Osteoblast (primary cell): Measurements from ENCODE around the gene AOPEP. TPM values are rescaled to one million over a fixed set of nuclear protein-coding genes. Genes with fewer than 3 reads are reported as not detected.

ENCODE experiments used
- DNase-seq: peaks from one replicate; pipeline ENCODE4 v3.0.0; 2011; ENCODE audit warnings: low spot score, mixed read lengths; ENCODE audit not compliant: insufficient read length; ENCODE audit errors: missing footprints
- H2AFZ ChIP-seq: 2 replicates; pipeline ENCODE4 v1.6.0; 2011; ENCODE audit warnings: mild to moderate bottlenecking, low read length
- H3K27ac ChIP-seq: 2 replicates; pipeline ENCODE4 v1.5.1; 2011; ENCODE audit warnings: mild to moderate bottlenecking, low read depth, low read length, moderate library complexity
- H3K27me3 ChIP-seq: 2 replicates; pipeline ENCODE4 v1.6.0; 2012; ENCODE audit warnings: mild to moderate bottlenecking, control low read depth, inconsistent platforms, low read length, moderate library complexity; ENCODE audit not compliant: insufficient read depth
- H3K36me3 ChIP-seq: 2 replicates; pipeline ENCODE4 v1.5.1; 2011; ENCODE audit warnings: mild to moderate bottlenecking, low read length, control low read depth, moderate library complexity; ENCODE audit not compliant: insufficient read depth
- H3K4me1 ChIP-seq: 2 replicates; pipeline ENCODE4 v1.5.1; 2011; ENCODE audit warnings: mild to moderate bottlenecking, low read length, control low read depth, moderate library complexity; ENCODE audit not compliant: insufficient read depth
- H3K4me2 ChIP-seq: 2 replicates; pipeline ENCODE4 v1.6.0; 2011; ENCODE audit warnings: mild to moderate bottlenecking, low read length; ENCODE audit not compliant: insufficient read depth
- H3K4me3 ChIP-seq: fragments of 200-600 bp; sonication (generic); 3 replicates; pipeline ENCODE4 v1.5.1; 2012; ENCODE audit warnings: mild to moderate bottlenecking, low read length, inconsistent platforms; ENCODE audit not compliant: insufficient read depth
- H3K79me2 ChIP-seq: 2 replicates; pipeline ENCODE4 v1.6.0; 2012; ENCODE audit warnings: mild to moderate bottlenecking, low read length, control low read depth, inconsistent platforms; ENCODE audit not compliant: insufficient read depth
- H3K9me3 ChIP-seq: 2 replicates; pipeline ENCODE4 v1.5.1; 2011; ENCODE audit warnings: low read depth, low read length, control low read depth
- H4K20me1 ChIP-seq: 2 replicates; pipeline ENCODE4 v1.6.0; 2012; ENCODE audit warnings: mild to moderate bottlenecking, low read length, control low read depth; ENCODE audit not compliant: insufficient read depth
- total RNA-seq: library from RNA; depleted of rRNA; stranded (reverse); fragments of >200 nt; gene quantifications from 2 replicates; pipeline ENCODE4 v1.2.3, GENCODE V29; 2012
- TF ChIP-seq, protein P1 (sequence below): IDR thresholded peaks from 2 replicates; pipeline ENCODE4 v1.5.1; 2011; ENCODE audit warnings: mild to moderate bottlenecking, low read depth, low read length, moderate library complexity; ENCODE audit errors: extremely low read depth

The AOPEP gene
- total RNA-seq, 1 donor = 131 TPM

DNA sequence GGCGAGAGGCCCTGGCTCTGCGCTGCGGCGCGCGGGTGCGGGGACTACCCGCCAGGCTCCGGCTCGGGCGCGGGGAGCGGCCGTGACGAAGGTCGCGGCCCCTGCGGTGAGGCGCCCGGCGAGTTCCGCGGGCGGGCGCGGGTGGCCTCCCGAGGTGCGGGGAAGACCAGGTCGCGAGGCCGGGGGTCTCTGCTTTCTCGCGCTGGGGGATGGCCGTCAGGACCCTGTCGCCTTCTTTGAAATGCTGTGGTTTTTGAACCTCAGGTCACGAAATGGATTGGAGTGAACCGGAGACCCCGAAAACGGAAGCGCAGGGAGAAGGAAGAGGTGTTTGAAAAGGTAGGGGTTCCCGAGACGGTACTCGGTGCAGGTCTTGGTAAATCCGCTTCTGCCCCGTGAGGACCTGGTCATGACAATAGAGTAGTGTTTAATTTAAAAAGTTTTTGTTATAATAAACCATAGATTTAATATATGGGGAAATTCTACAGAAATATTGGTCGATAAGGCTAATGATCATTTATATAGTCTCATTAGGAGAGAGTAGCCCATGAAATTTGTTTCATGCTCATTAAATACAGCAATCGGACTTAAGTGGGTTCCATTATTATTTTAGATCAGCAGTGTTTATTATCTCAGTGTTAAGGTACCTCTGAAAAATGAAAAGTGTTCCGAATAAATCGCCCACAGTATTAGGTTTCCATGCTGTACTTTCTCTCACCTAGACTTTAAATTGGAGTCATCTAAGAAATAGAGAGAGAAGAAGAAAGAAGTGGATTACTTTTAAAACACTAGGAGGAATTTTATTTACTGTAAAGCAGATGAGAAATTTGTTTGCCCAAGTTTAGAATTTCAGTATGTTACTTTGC is 279.0 kb downstream of the AOPEP start:
- Histone ChIP-seq H3K4me1 (peaks cover 39% of the 10 kb centered on the region), H3K36me3 (peaks cover 46% of the 10 kb centered on the region), H3K27ac (peak overlapping the region; percentile 98), H3K4me3 (peak overlapping the region; percentile 91), H3K79me2 (peaks cover 64% of the 10 kb centered on the region), H3K27me3 (no peaks in the 10 kb centered on the region), H2AFZ (no peak overlapping the region), H4K20me1 (peaks cover 6% of the 10 kb centered on the region), H3K9me3 (no peaks in the 10 kb centered on the region), H3K4me2 (peak overlapping the region; percentile 86)
- TF ChIP-seq, protein P1, sequence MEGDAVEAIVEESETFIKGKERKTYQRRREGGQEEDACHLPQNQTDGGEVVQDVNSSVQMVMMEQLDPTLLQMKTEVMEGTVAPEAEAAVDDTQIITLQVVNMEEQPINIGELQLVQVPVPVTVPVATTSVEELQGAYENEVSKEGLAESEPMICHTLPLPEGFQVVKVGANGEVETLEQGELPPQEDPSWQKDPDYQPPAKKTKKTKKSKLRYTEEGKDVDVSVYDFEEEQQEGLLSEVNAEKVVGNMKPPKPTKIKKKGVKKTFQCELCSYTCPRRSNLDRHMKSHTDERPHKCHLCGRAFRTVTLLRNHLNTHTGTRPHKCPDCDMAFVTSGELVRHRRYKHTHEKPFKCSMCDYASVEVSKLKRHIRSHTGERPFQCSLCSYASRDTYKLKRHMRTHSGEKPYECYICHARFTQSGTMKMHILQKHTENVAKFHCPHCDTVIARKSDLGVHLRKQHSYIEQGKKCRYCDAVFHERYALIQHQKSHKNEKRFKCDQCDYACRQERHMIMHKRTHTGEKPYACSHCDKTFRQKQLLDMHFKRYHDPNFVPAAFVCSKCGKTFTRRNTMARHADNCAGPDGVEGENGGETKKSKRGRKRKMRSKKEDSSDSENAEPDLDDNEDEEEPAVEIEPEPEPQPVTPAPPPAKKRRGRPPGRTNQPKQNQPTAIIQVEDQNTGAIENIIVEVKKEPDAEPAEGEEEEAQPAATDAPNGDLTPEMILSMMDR = no peak
- no peak for DNase-seq

DNA sequence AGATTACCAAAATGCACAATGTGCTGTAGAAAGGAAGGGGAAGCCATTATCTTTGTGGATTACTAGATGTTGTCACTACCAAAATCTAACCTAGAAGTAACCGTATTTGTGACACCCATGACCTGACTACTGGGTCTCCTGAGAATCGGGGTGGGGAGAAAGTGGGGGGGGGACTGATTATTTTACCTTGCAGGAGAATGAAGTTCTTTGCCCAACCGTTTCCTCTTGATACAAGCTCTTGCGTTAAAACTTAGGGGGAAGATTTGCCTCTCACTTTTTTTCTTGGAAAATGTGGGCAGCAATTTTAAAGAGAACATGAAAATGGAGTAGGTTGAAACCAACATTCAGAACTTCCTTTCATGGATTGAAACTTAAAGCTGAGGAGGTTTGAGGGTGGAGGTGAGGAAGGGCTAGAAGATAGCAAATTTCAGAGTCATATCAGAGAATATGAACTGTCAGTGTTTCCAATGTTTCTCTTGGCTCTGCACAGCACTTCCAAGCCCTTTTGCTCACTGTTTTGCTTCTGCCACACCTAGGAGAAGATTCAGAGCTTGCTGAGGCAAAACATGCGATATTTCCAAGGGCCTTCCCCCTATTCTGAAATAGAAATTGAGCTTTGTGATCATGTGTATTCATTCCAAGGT is 280.8 kb downstream of the AOPEP start:
- Histone ChIP-seq H3K4me1 (peaks cover 56% of the 10 kb centered on the region), H3K79me2 (peaks cover 82% of the 10 kb centered on the region), H3K27me3 (no peaks in the 10 kb centered on the region), H3K4me3 (peak overlapping the region; percentile 91), H4K20me1 (peaks cover 6% of the 10 kb centered on the region), H3K4me2 (peak overlapping the region; percentile 86), H3K27ac (peak overlapping the region; percentile 98), H3K36me3 (peaks cover 61% of the 10 kb centered on the region), H2AFZ (no peak overlapping the region), H3K9me3 (no peaks in the 10 kb centered on the region)
- TF ChIP-seq, protein P1 = no peak
- DNase-seq = no peak

DNA sequence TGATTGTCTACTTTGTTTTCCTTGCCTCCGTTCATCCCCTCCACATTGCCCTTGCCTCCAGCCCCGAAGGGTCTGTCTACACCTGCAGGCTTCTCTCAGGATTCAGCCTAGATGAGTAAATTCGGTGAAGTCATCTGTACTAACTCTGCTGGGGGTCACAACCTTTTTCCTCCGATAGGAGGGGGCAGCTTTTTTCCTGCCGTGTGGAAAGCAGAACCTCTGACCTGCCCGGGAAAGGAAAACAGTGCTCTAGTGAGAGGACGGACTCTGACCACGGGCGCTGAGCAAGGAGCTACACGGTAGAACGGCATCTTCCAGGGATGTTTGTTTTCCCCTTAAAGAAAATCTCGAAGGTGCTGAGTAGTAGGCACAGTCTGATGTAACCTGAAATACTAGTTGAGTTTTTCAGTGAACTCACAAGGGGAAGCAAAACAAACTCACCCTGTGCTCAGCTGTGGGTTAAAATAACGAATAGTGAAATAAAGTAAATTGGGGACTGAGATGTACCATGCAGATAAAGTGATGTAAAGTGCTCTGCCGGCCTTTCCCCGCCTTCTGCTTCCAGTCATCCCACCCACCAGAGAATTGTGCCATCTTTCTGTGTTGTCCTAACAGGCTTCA is 281.8 kb downstream of the AOPEP start:
- peaks cover 91% of the 10 kb centered on the region for H3K79me2 ChIP-seq
- H3K4me3 ChIP-seq = peak overlapping the region; percentile 91
- no peak overlapping the region for H2AFZ ChIP-seq
- H3K27ac ChIP-seq = peak overlapping the region; percentile 98
- peaks cover 59% of the 10 kb centered on the region for H3K4me1 ChIP-seq
- TF ChIP-seq, protein P1 = no peak
- peaks cover 6% of the 10 kb centered on the region for H4K20me1 ChIP-seq
- no peaks in the 10 kb centered on the region for H3K9me3 ChIP-seq
- H3K36me3 ChIP-seq = peaks cover 61% of the 10 kb centered on the region
- H3K27me3 ChIP-seq = no peaks in the 10 kb centered on the region
- peak overlapping the region; percentile 86 for H3K4me2 ChIP-seq
- no peak for DNase-seq

DNA sequence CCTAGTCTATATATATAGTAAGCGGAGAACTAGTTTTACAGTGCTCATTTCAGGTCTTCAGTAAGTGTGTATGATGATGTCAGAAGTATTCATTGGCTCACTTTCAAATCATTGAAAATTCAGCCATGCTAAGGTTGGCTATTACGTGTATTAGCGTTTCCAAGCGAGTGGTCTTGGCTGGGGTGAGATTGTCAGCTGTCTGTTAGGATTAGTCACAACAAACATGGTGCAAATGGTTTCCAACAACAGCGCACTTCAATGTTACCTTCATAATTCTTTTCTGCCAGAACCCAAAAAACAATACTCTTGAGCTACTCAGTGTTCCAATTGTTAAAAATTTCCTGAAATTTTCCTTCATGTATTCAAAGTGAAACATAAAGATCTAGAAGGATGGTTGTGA is 283.0 kb downstream of the AOPEP start:
- TF ChIP-seq, protein P1 = no peak
- H3K79me2 ChIP-seq = peaks cover 94% of the 10 kb centered on the region
- H3K36me3 ChIP-seq = peaks cover 72% of the 10 kb centered on the region

More for the DNA sequence above, 283.0 kb downstream of the AOPEP start:
- no peak overlapping the region for H2AFZ ChIP-seq
- peaks cover 60% of the 10 kb centered on the region for H3K4me1 ChIP-seq
- no peaks in the 10 kb centered on the region for H3K9me3 ChIP-seq
- H3K27me3 ChIP-seq = no peaks in the 10 kb centered on the region
- peak overlapping the region; percentile 98 for H3K27ac ChIP-seq
- H4K20me1 ChIP-seq = peaks cover 6% of the 10 kb centered on the region
- DNase-seq = no peak
- H3K4me3 ChIP-seq = peak overlapping the region; percentile 41
- peak overlapping the region; percentile 48 for H3K4me2 ChIP-seq
